Natural killer cell (primary cell): ENCODE data around the gene BLOC1S4. TPM values are rescaled to one million over a fixed set of nuclear protein-coding genes. Genes with fewer than 3 reads are reported as not detected.

Source experiments
- ATAC-seq, 3 donors: fragments of 150-1000 bp in 2 of 3; fragments of 200-7000 bp in 1 of 3; cut with Tn5 transposase; 1 replicate in 1 of 3; 2 replicates in 2 of 3; pipeline ENCODE4 v1.10.0; 2021; ENCODE audit warnings: mild to moderate bottlenecking in 2 of 3, moderate library complexity in 2 of 3
- DNase-seq, 2 donors: peaks; one replicate each; pipeline versions ENCODE4 v3.0.0 to v3.0.0-alpha.2; 2013 to 2021; ENCODE audit warnings: mixed read lengths in 1 of 2
- H3K27ac ChIP-seq: one replicate; pipeline ENCODE4 v1.5.1; 2013; ENCODE audit warnings: mild to moderate bottlenecking, low read length
- H3K27me3 ChIP-seq: one replicate; pipeline ENCODE4 v1.6.1; 2013; ENCODE audit warnings: low read length; ENCODE audit not compliant: control insufficient read depth, insufficient read depth
- H3K36me3 ChIP-seq: one replicate; pipeline ENCODE4 v1.6.1; 2013; ENCODE audit warnings: low read length; ENCODE audit not compliant: control insufficient read depth, insufficient read depth
- H3K4me1 ChIP-seq: one replicate; pipeline ENCODE4 v1.6.1; 2013; ENCODE audit warnings: low read length; ENCODE audit not compliant: control insufficient read depth, insufficient read depth
- H3K4me3 ChIP-seq: one replicate; pipeline ENCODE4 v1.5.1; 2013; ENCODE audit warnings: low read length
- H3K9me3 ChIP-seq: one replicate; pipeline ENCODE4 v1.6.1; 2013; ENCODE audit warnings: low read length; ENCODE audit not compliant: control insufficient read depth, insufficient read depth
- H3K27ac Mint-ChIP-seq, 2 donors: one replicate each; pipeline ENCODE4 v1.8.0; 2022; ENCODE audit warnings: mild to moderate bottlenecking in 2 of 2, mixed read lengths in 2 of 2, moderate library complexity in 1 of 2
- H3K27me3 Mint-ChIP-seq, 2 donors: one replicate each; pipeline ENCODE4 v1.8.0; 2022; ENCODE audit warnings: low read depth in 2 of 2, mixed read lengths in 2 of 2
- H3K36me3 Mint-ChIP-seq: one replicate; pipeline ENCODE4 v1.8.0; 2022; ENCODE audit warnings: mixed read lengths
- H3K4me1 Mint-ChIP-seq, 2 donors: one replicate each; pipeline ENCODE4 v1.8.0; 2022; ENCODE audit warnings: mixed read lengths in 2 of 2
- H3K4me3 Mint-ChIP-seq: one replicate; pipeline ENCODE4 v1.8.0; 2022; ENCODE audit warnings: mild to moderate bottlenecking, moderate library complexity, mixed read lengths
- H3K9me3 Mint-ChIP-seq, 2 donors: one replicate each; pipeline ENCODE4 v1.8.0; 2022; ENCODE audit warnings: mixed read lengths in 2 of 2
- CTCF ChIP-seq: fragments of 200-600 bp; IDR thresholded peaks from one replicate; pipeline ENCODE4 v1.8.0; 2022; ENCODE audit warnings: antibody characterized with exemption
- WGBS: methylation state at CpG from one replicate; pipeline ENCODE4 v1.1.7; 2013; ENCODE audit warnings: missing lambda C conversion rate; ENCODE audit not compliant: insufficient coverage; 5-methylcytosine and 5-hydroxymethylcytosine counted together
- intact Hi-C: fragments of 100-400 bp; cut with micrococcal nuclease; formaldehyde crosslinking; loops from one replicate; pipeline ENCODE4 v1.14.2; 2022
- total RNA-seq, 4 donors: library from RNA; stranded (reverse); fragments of 120-200 nt in 1 of 4; gene quantifications; one replicate each; pipeline versions ENCODE4 v1.2.3 to v1.2.4, GENCODE V29; 2013 to 2022

Gene BLOC1S4
- total RNA-seq, 3 donors from 2014 or later (not counting 1 experiment from before 2014, with no cell fraction given), result 18.9 to 20.1 (median 20.0) TPM

- H3K27ac ChIP-seq, result peak overlapping the region; percentile 77
- no peaks in the 10 kb centered on the region for H3K27me3 ChIP-seq
- peaks cover 89% of the 10 kb centered on the region for H3K4me1 ChIP-seq
- intact Hi-C loops, result loop anchor here (1.0 to 2.0 kb wide), 3 partner anchors 15 to 49 kb away; partner anchors contain the start of genes MRFAP1 and MRFAP1L1
- Mint-ChIP-seq H3K27me3 (no peaks in the 10 kb centered on the region), H3K27ac (peak overlapping the region; percentile 97 to 98), H3K9me3 (no peaks in the 10 kb centered on the region), H3K4me3 (peak overlapping the region; percentile 98), H3K36me3 (no peaks in the 10 kb centered on the region), H3K4me1 (peaks cover 56 to 85% of the 10 kb centered on the region in 2 donors)
- H3K36me3 ChIP-seq, result peaks cover 4% of the 10 kb centered on the region
- DNase-seq, result peak in 1 of 2 donors; percentile 37
- H3K4me3 ChIP-seq, result peak overlapping the region; percentile 45
- ATAC-seq, result peak in 2 of 3 donors; percentile 3 to 6
- TF ChIP-seq CTCF, result no peak
- no peaks in the 10 kb centered on the region for H3K9me3 ChIP-seq
- WGBS, result 50% methylated on average over 15 of the region's 15 CpGs
Observed at GRCh38 chr4:6689506-6689960, 26.4 kb upstream of the BLOC1S4 start.

GRCh38 chr4:6692379-6692778 is 23.6 kb upstream of the BLOC1S4 start:
- H3K36me3 Mint-ChIP-seq, result no peaks in the 10 kb centered on the region
- H3K4me1 Mint-ChIP-seq, result peaks cover 80 to 88% of the 10 kb centered on the region in 2 donors
- intact Hi-C loops, result no loop called here
- Histone ChIP-seq H3K4me3 (no peak overlapping the region), H3K4me1 (peaks cover 100% of the 10 kb centered on the region), H3K27ac (peak overlapping the region; percentile 26), H3K9me3 (no peaks in the 10 kb centered on the region), H3K36me3 (no peaks in the 10 kb centered on the region), H3K27me3 (no peaks in the 10 kb centered on the region)
- peak overlapping the region; percentile 73 for H3K4me3 Mint-ChIP-seq
- ATAC-seq, result no peak
- no peak for TF ChIP-seq CTCF
- H3K27me3 Mint-ChIP-seq, result no peaks in the 10 kb centered on the region
- 87% methylated on average over 8 of the region's 8 CpGs for WGBS
- peak overlapping the region; percentile 97 to 98 for H3K27ac Mint-ChIP-seq
- no peaks in the 10 kb centered on the region for H3K9me3 Mint-ChIP-seq
- no peak for DNase-seq

GRCh38 chr4:6692806-6693205 is 23.2 kb upstream of the BLOC1S4 start:
- intact Hi-C loops, result no loop called here
- H3K4me1 Mint-ChIP-seq, result peaks cover 78 to 86% of the 10 kb centered on the region in 2 donors
- DNase-seq, result no peak
- H3K9me3 ChIP-seq, result no peaks in the 10 kb centered on the region
- no peaks in the 10 kb centered on the region for H3K27me3 ChIP-seq
- peak overlapping the region; percentile 97 to 98 for H3K27ac Mint-ChIP-seq
- TF ChIP-seq CTCF, result no peak
- WGBS, result 67% methylated on average over 3 of the region's 3 CpGs
- peak overlapping the region; percentile 26 for H3K27ac ChIP-seq
- no peaks in the 10 kb centered on the region for H3K36me3 Mint-ChIP-seq
- H3K9me3 Mint-ChIP-seq, result no peaks in the 10 kb centered on the region
- H3K4me3 ChIP-seq, result no peak overlapping the region
- no peaks in the 10 kb centered on the region for H3K36me3 ChIP-seq
- no peaks in the 10 kb centered on the region for H3K27me3 Mint-ChIP-seq
- no peak for ATAC-seq
- peaks cover 99% of the 10 kb centered on the region for H3K4me1 ChIP-seq
- H3K4me3 Mint-ChIP-seq, result peak overlapping the region; percentile 73
